Endothelial cell of umbilical vein (primary cell): ENCODE data around the gene TRAF1. TPM values are rescaled to one million over a fixed set of nuclear protein-coding genes. Genes with fewer than 3 reads are reported as not detected.

Experiments used
- BruUV-seq: library from RNA; stranded (reverse); fragments of 400-500 nt; replicated peaks from 2 replicates; lab custom pipeline; 2021; lab: Mats Ljungman, UMichigan
- CTCF ChIA-PET: fragments of 300-600, 350-600 bp; sonication (Branson Sonifier 250); formaldehyde crosslinking; loops from one replicate; lab custom pipeline; 2021; ENCODE audit warnings: antibody characterized with exemption, inconsistent platforms; lab: Charles Lee
- POLR2A ChIA-PET: fragments of 300-600, 350-600 bp; sonication (Branson Sonifier 250); formaldehyde crosslinking; loops from one replicate; lab custom pipeline; 2021; ENCODE audit warnings: antibody characterized with exemption, inconsistent platforms; lab: Charles Lee
- DNase-seq: peaks from one replicate; pipeline ENCODE4 v3.0.0-alpha.2; 2011; ENCODE audit warnings: low read depth, low spot score
- FAIRE-seq: peaks from 2 replicates; lab custom pipeline; 2011; peaks lifted over from hg19 to GRCh38; lab: Jason Lieb, UNC
- H2AFZ ChIP-seq: 2 replicates; pipeline ENCODE4 v1.6.0; 2012; ENCODE audit warnings: low read depth, low read length, control low read depth, inconsistent platforms
- H3K27ac ChIP-seq: 2 replicates; pipeline ENCODE4 v1.5.1; 2011; ENCODE audit warnings: low read depth, mild to moderate bottlenecking, control low read depth, low read length, moderate library complexity; ENCODE audit not compliant: insufficient read depth
- H3K27me3 ChIP-seq, 2 experiments: 2 replicates each; pipeline versions ENCODE4 v1.6.0 to v1.6.1; 2011; ENCODE audit warnings: low read length in 2 of 2, mixed read lengths in 1 of 2; ENCODE audit not compliant: control insufficient read depth in 2 of 2, insufficient read depth in 2 of 2
- H3K36me3 ChIP-seq, 2 experiments: 2 replicates in 1 of 2; 3 replicates in 1 of 2; pipeline ENCODE4 v1.5.1; 2011; ENCODE audit warnings: low read length in 2 of 2, mild to moderate bottlenecking in 1 of 2, moderate library complexity in 1 of 2; ENCODE audit not compliant: control insufficient read depth in 2 of 2, insufficient read depth in 2 of 2; ENCODE audit errors: extremely low read depth in 1 of 2
- H3K4me1 ChIP-seq: 3 replicates; pipeline ENCODE4 v1.5.1; 2011; ENCODE audit warnings: mild to moderate bottlenecking, low read length; ENCODE audit not compliant: control insufficient read depth, insufficient read depth; ENCODE audit errors: extremely low read depth
- H3K4me2 ChIP-seq: 2 replicates; pipeline ENCODE4 v1.6.1; 2011; ENCODE audit warnings: low read length, control low read depth, mixed read lengths; ENCODE audit not compliant: insufficient read depth
- H3K4me3 ChIP-seq, 3 experiments: fragments of 200-600 bp in 1 of 3; sonication (generic), shearing (Covaris generic) in 1 of 3; replicated peaks in 1 of 3; 2 replicates each; pipeline ENCODE4 v1.5.1; 2011 to 2016; ENCODE audit warnings: control low read depth in 3 of 3, low read length in 3 of 3, mild to moderate bottlenecking in 2 of 3, inconsistent platforms in 1 of 3, low read depth in 1 of 3, moderate library complexity in 1 of 3; ENCODE audit not compliant: insufficient read depth in 1 of 3
- H3K79me2 ChIP-seq: 2 replicates; pipeline ENCODE4 v1.6.0; 2012; ENCODE audit warnings: low read length, inconsistent platforms; ENCODE audit not compliant: control insufficient read depth, insufficient read depth
- H3K9ac ChIP-seq: replicated peaks from 2 replicates; pipeline ENCODE3; 2011; ENCODE audit warnings: low read length, control low read depth; ENCODE audit not compliant: insufficient read depth; ENCODE audit errors: extremely low read depth
- H3K9me1 ChIP-seq: replicated peaks from 3 replicates; pipeline ENCODE4 v1.6.0; 2011; ENCODE audit warnings: mild to moderate bottlenecking, low read length; ENCODE audit not compliant: control insufficient read depth, insufficient read depth; ENCODE audit errors: extremely low read depth
- H3K9me3 ChIP-seq: replicated peaks from 2 replicates; pipeline ENCODE4 v1.5.1; 2012; ENCODE audit warnings: low read length, inconsistent platforms; ENCODE audit not compliant: control insufficient read depth, insufficient read depth
- H4K20me1 ChIP-seq: replicated peaks from 2 replicates; pipeline ENCODE3; 2011; ENCODE audit warnings: mild to moderate bottlenecking, low read length; ENCODE audit not compliant: control insufficient read depth, insufficient read depth; ENCODE audit errors: extremely low read depth
- EZH2 ChIP-seq: IDR thresholded peaks from 2 replicates; pipeline ENCODE4 v1.6.1; 2012; ENCODE audit warnings: borderline replicate concordance, low read depth, mild to moderate bottlenecking, moderate library complexity, low read length, inconsistent platforms; ENCODE audit not compliant: severe bottlenecking
- FOS ChIP-seq: IDR thresholded peaks from 2 replicates; pipeline ENCODE4 v1.6.1; 2011; ENCODE audit warnings: mild to moderate bottlenecking, low read length, moderate library complexity, borderline replicate concordance; ENCODE audit not compliant: insufficient read depth
- GATA2 ChIP-seq: IDR thresholded peaks from 2 replicates; pipeline ENCODE4 v1.7.0; 2011; ENCODE audit warnings: low read depth, mild to moderate bottlenecking, moderate library complexity, mixed read lengths, low read length; ENCODE audit not compliant: insufficient read length, insufficient read depth
- JUN ChIP-seq: IDR thresholded peaks from 2 replicates; pipeline ENCODE4 v1.6.1; 2011; ENCODE audit warnings: borderline replicate concordance, low read depth; ENCODE audit not compliant: insufficient read length, insufficient read depth
- MYC ChIP-seq: IDR thresholded peaks from one replicate; pipeline ENCODE4 v1.6.1; 2011; ENCODE audit warnings: mild to moderate bottlenecking, low read depth, low read length
- POLR2A ChIP-seq: IDR thresholded peaks from 2 replicates; pipeline ENCODE4 v1.6.1; 2012; ENCODE audit warnings: low read depth, mild to moderate bottlenecking, control low read depth, low read length
- POLR2AphosphoS5 ChIP-seq: IDR thresholded peaks from 2 replicates; pipeline ENCODE4 v1.6.1; 2012; ENCODE audit warnings: low read depth, mild to moderate bottlenecking, control low read depth, low read length, moderate library complexity; ENCODE audit not compliant: insufficient read depth
- dilution Hi-C: fragments of 300-500 bp; cut with MboI; formaldehyde crosslinking; loops from one replicate; pipeline ENCODE4 v1.15.0; 2019; ENCODE audit warnings: low sequenced_read_pairs; ENCODE audit not compliant: extremely low pct_ligation_motif_present
- intact Hi-C: fragments of 100-400 bp; cut with micrococcal nuclease; formaldehyde crosslinking; loops from one replicate; pipeline ENCODE4 v1.10.0; 2022
- polyA plus RNA-seq, 4 experiments: library from polyadenylated mRNA; depleted of rRNA in 3 of 4; stranded (reverse) in 3 of 4; unstranded in 1 of 4; fragments of >200 nt; gene quantifications; 2 replicates each; pipeline versions ENCODE4 v1.2.1 to v1.2.3, GENCODE V29; 2011 to 2012; ENCODE audit warnings: missing spikeins in 1 of 4
- total RNA-seq: library from RNA; stranded (reverse); gene quantifications from 2 replicates; pipeline ENCODE4 v1.2.3, GENCODE V29; 2021
- TF ChIP-seq, protein P1 (sequence below), 2 donors: IDR thresholded peaks; 1 replicate in 1 of 2; 2 replicates in 1 of 2; pipeline ENCODE4 v1.5.1; 2011; ENCODE audit warnings: low read length in 2 of 2, mild to moderate bottlenecking in 2 of 2, moderate library complexity in 2 of 2, control low read depth in 1 of 2, inconsistent platforms in 1 of 2, low read depth in 1 of 2; ENCODE audit not compliant: insufficient read depth in 1 of 2; ENCODE audit errors: extremely low read depth in 1 of 2
- TF ChIP-seq, protein P2 (sequence below): IDR thresholded peaks from 2 replicates; pipeline ENCODE4 v1.6.1; 2011; ENCODE audit not compliant: insufficient read depth, insufficient read length

TRAF1 gene
- total and polyA plus RNA-seq, 2 donors (not counting 3 experiments of a cell fraction or from before 2014, with no cell fraction given): 2.0 to 2.6 TPM

DNA sequence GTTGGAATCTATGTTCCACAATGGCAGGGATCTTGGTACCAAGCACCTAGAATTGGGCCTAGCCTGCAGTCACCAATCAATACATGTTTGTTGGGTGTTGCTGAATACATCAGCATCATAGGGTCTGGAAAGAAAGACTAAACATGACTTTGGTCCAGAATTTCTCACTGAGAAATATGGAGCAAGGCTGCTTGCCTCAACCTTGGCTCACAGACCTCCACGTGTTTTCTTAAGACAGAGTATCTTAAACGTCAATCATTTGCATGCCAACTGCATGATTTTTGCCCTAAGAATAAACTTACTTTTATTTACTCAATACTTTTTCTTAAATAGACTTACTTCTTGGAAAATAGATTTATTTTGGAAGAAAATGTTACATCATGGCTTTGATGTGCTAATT, 22.7 kb upstream of the TRAF1 start:
- intact Hi-C loops: no loop called here
- Histone ChIP-seq H3K9me3 (no peaks in the 10 kb centered on the region), H4K20me1 (no peaks in the 10 kb centered on the region), H3K27me3 (no peaks in the 10 kb centered on the region), H3K4me2 (no peak overlapping the region), H3K27ac (no peak overlapping the region), H3K9me1 (no peaks in the 10 kb centered on the region), H3K4me1 (peaks cover 55% of the 10 kb centered on the region), H3K79me2 (no peaks in the 10 kb centered on the region), H3K4me3 (no peak overlapping the region), H3K36me3 (no peaks in the 10 kb centered on the region), H3K9ac (no peak overlapping the region), H2AFZ (no peak overlapping the region)
- no peak for DNase-seq
- no peak for FAIRE-seq
- dilution Hi-C loops: no loop called here
- CTCF ChIA-PET: interaction anchor here (1.6 kb wide), 1 partner anchor 36 kb away, joined by 3 read pairs; no protein-coding TSS in a partner anchor
- POLR2A ChIA-PET: no interaction called here
- no TSS peak for BruUV-seq
- TF ChIP-seq POLR2A (no peak), GATA2 (no peak), POLR2AphosphoS5 (no peak), EZH2 (no peak), JUN (no peak), MYC (no peak), FOS (no peak)
- TF ChIP-seq, protein P1, sequence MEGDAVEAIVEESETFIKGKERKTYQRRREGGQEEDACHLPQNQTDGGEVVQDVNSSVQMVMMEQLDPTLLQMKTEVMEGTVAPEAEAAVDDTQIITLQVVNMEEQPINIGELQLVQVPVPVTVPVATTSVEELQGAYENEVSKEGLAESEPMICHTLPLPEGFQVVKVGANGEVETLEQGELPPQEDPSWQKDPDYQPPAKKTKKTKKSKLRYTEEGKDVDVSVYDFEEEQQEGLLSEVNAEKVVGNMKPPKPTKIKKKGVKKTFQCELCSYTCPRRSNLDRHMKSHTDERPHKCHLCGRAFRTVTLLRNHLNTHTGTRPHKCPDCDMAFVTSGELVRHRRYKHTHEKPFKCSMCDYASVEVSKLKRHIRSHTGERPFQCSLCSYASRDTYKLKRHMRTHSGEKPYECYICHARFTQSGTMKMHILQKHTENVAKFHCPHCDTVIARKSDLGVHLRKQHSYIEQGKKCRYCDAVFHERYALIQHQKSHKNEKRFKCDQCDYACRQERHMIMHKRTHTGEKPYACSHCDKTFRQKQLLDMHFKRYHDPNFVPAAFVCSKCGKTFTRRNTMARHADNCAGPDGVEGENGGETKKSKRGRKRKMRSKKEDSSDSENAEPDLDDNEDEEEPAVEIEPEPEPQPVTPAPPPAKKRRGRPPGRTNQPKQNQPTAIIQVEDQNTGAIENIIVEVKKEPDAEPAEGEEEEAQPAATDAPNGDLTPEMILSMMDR (IDR thresholded peaks at IDR 0.05; ENCODE audit: extremely low read depth in 1 of 2, insufficient read depth in 1 of 2, low read depth in 1 of 2, low read length in 2 of 2): no peak
- TF ChIP-seq, protein P2, sequence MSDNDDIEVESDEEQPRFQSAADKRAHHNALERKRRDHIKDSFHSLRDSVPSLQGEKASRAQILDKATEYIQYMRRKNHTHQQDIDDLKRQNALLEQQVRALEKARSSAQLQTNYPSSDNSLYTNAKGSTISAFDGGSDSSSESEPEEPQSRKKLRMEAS: no peak
